B cell (primary cell): ENCODE measurements around the gene ZRANB3. TPM values are rescaled to one million over a fixed set of nuclear protein-coding genes. Genes with fewer than 3 reads are reported as not detected.

Source experiments
- ATAC-seq: fragments of 200-7000 bp; cut with Tn5 transposase; one replicate; pipeline ENCODE4 v1.10.0; 2021; ENCODE audit warnings: low read depth, mild to moderate bottlenecking, moderate number of reproducible peaks, moderate library complexity
- CTCF ChIA-PET: fragments of 350-600 bp; sonication (Branson Sonifier 250); formaldehyde crosslinking; loops from one replicate; lab custom pipeline; 2021; ENCODE audit warnings: antibody characterized with exemption, inconsistent platforms; lab: Charles Lee
- POLR2A ChIA-PET: fragments of 350-600 bp; sonication (Branson Sonifier 250); formaldehyde crosslinking; loops from one replicate; lab custom pipeline; 2021; ENCODE audit warnings: antibody characterized with exemption; lab: Charles Lee
- DNase-seq: peaks from one replicate; pipeline ENCODE4 v3.0.0; 2013
- H2AFZ ChIP-seq: 2 replicates; pipeline ENCODE4 v1.6.1; 2012; ENCODE audit warnings: mild to moderate bottlenecking, low read depth, low read length; ENCODE audit not compliant: insufficient read depth, poor library complexity, severe bottlenecking
- H3K27ac ChIP-seq, 2 donors: 1 replicate in 1 of 2; 2 replicates in 1 of 2; pipeline ENCODE4 v1.5.1; 2012 to 2013; ENCODE audit warnings: low read length in 2 of 2, mild to moderate bottlenecking in 2 of 2, moderate library complexity in 1 of 2
- H3K27me3 ChIP-seq, 4 experiments: fragments of 200-600 bp in 1 of 4; sonication (generic) in 1 of 4; replicated peaks in 1 of 4; 1 replicate in 2 of 4; 2 replicates in 2 of 4; pipeline versions ENCODE4 v1.6.1 to v1.7.0; 2013 to 2016; ENCODE audit warnings: low read length in 3 of 4, mild to moderate bottlenecking in 2 of 4, mixed read lengths in 1 of 4, moderate library complexity in 1 of 4; ENCODE audit not compliant: insufficient read depth in 4 of 4, control insufficient read depth in 3 of 4; ENCODE audit errors: control extremely low read depth in 1 of 4
- H3K36me3 ChIP-seq, 2 experiments: replicated peaks in 1 of 2; 1 replicate in 1 of 2; 2 replicates in 1 of 2; pipeline versions ENCODE4 v1.6.1 to v1.7.1; 2013; ENCODE audit warnings: low read length in 1 of 2; ENCODE audit not compliant: insufficient read depth in 2 of 2, control insufficient read depth in 1 of 2; ENCODE audit errors: control extremely low read depth in 1 of 2, extremely low read depth in 1 of 2
- H3K4me1 ChIP-seq, 2 donors: fragments of 200-600 bp in 1 of 2; sonication (generic) in 1 of 2; 1 replicate in 1 of 2; 2 replicates in 1 of 2; pipeline versions ENCODE4 v1.5.1 to v1.6.1; 2013 to 2017; ENCODE audit warnings: low read length in 2 of 2; ENCODE audit not compliant: control insufficient read depth in 2 of 2, insufficient read depth in 2 of 2
- H3K4me2 ChIP-seq: replicated peaks from 2 replicates; pipeline ENCODE3; 2012; ENCODE audit warnings: mild to moderate bottlenecking, low read depth, low read length; ENCODE audit not compliant: poor library complexity, severe bottlenecking
- H3K4me3 ChIP-seq, 5 experiments: fragments of 200-600 bp in 1 of 5; sonication (generic) in 1 of 5; 1 replicate in 3 of 5; 2 replicates in 2 of 5; pipeline versions ENCODE4 v1.5.1 to v1.7.0; 2011 to 2016; ENCODE audit warnings: low read length in 4 of 5, mild to moderate bottlenecking in 4 of 5, low read depth in 2 of 5, control low read depth in 1 of 5, moderate library complexity in 1 of 5; ENCODE audit not compliant: insufficient read depth in 1 of 5; ENCODE audit errors: control extremely low read depth in 1 of 5, extremely low read depth in 1 of 5
- H3K79me2 ChIP-seq: fragments of 200-600 bp; sonication (generic); one replicate; pipeline ENCODE4 v1.6.0; 2016; ENCODE audit warnings: low read length; ENCODE audit not compliant: control insufficient read depth, insufficient read depth
- H3K9ac ChIP-seq: fragments of 200-600 bp; sonication (generic); 2 replicates; pipeline ENCODE4 v1.6.1; 2017; ENCODE audit warnings: mild to moderate bottlenecking, low read length, moderate library complexity
- H3K9me3 ChIP-seq, 3 donors: one replicate each; pipeline versions ENCODE4 v1.6.1 to v1.7.1; 2013; ENCODE audit warnings: low read length in 2 of 3; ENCODE audit not compliant: control insufficient read depth in 2 of 3, insufficient read depth in 1 of 3; ENCODE audit errors: control extremely low read depth in 1 of 3
- H4K20me1 ChIP-seq: 2 replicates; pipeline ENCODE4 v1.6.0; 2012; ENCODE audit warnings: mild to moderate bottlenecking, low read length; ENCODE audit not compliant: insufficient read depth, control insufficient read depth, poor library complexity, severe bottlenecking
- H3K27ac Mint-ChIP-seq: one replicate; pipeline ENCODE4 v1.8.0; 2021; ENCODE audit warnings: mixed read lengths
- H3K27me3 Mint-ChIP-seq: one replicate; pipeline ENCODE4 v1.8.0; 2021; ENCODE audit warnings: mixed read lengths
- H3K4me1 Mint-ChIP-seq: one replicate; pipeline ENCODE4 v1.8.0; 2021; ENCODE audit warnings: mixed read lengths
- H3K4me3 Mint-ChIP-seq: one replicate; pipeline ENCODE4 v1.8.0; 2021; ENCODE audit warnings: mixed read lengths
- H3K9me3 Mint-ChIP-seq: one replicate; pipeline ENCODE4 v1.8.0; 2022; ENCODE audit warnings: mixed read lengths; ENCODE audit not compliant: insufficient read depth
- EZH2 ChIP-seq: IDR thresholded peaks from 2 replicates; pipeline ENCODE4 v1.6.1; 2012; ENCODE audit warnings: borderline replicate concordance, low read depth, mild to moderate bottlenecking, moderate library complexity, low read length; ENCODE audit not compliant: insufficient read depth, poor library complexity, severe bottlenecking
- WGBS: methylation state at CpG from one replicate; pipeline ENCODE4 v1.1.5; 2013; ENCODE audit warnings: missing lambda C conversion rate; ENCODE audit not compliant: insufficient coverage; 5-methylcytosine and 5-hydroxymethylcytosine counted together
- intact Hi-C: fragments of 100-400 bp; cut with micrococcal nuclease; formaldehyde crosslinking; loops from one replicate; pipeline ENCODE4 v1.10.0; 2022
- polyA plus RNA-seq: library from polyadenylated mRNA; depleted of rRNA; stranded (reverse); fragments of >200 nt; gene quantifications from 2 replicates; pipeline ENCODE4 v1.2.3, GENCODE V29; 2012
- total RNA-seq, 2 donors: library from RNA; stranded (reverse); fragments of 120-200 nt in 1 of 2; gene quantifications; 1 replicate in 1 of 2; 2 replicates in 1 of 2; pipeline versions ENCODE4 v1.2.3 to v1.2.4, GENCODE V29; 2013 to 2022
- TF ChIP-seq, protein P1 (sequence below): fragments of 200-600 bp; IDR thresholded peaks from one replicate; pipeline ENCODE4 v1.8.0; 2022; ENCODE audit warnings: antibody characterized with exemption, mild to moderate bottlenecking

ZRANB3 gene
- total and polyA plus RNA-seq, 2 donors (not counting 1 experiment from before 2014, with no cell fraction given) = 2.4 to 9.8 TPM

DNA sequence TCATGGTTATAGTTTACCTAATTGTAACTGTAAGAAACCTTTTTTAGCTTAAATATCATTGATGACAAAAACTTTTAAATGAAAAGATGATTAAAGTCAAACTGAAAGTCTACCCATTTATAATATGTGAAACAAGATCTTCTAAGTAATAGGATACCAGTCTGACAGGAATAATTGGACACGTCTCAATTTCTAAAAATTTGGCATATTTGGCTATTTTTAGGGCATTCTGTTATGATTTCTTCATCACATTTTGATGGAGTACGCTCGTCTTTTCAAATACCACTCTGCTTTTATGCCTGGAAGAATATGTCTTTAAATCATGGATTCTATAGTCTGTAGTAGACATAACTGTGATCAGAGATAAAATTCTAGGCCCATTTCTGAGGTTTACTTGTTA lies 1.6 kb upstream of the ZRANB3 start:
- H3K4me1 ChIP-seq = peaks cover 13 to 14% of the 10 kb centered on the region in 2 donors
- H3K79me2 ChIP-seq = peaks cover 45% of the 10 kb centered on the region
- no peak overlapping the region for H2AFZ ChIP-seq
- ChIA-PET CTCF (no interaction called here), POLR2A (no interaction called here)
- TF ChIP-seq EZH2 = no peak
- TF ChIP-seq, protein P1, sequence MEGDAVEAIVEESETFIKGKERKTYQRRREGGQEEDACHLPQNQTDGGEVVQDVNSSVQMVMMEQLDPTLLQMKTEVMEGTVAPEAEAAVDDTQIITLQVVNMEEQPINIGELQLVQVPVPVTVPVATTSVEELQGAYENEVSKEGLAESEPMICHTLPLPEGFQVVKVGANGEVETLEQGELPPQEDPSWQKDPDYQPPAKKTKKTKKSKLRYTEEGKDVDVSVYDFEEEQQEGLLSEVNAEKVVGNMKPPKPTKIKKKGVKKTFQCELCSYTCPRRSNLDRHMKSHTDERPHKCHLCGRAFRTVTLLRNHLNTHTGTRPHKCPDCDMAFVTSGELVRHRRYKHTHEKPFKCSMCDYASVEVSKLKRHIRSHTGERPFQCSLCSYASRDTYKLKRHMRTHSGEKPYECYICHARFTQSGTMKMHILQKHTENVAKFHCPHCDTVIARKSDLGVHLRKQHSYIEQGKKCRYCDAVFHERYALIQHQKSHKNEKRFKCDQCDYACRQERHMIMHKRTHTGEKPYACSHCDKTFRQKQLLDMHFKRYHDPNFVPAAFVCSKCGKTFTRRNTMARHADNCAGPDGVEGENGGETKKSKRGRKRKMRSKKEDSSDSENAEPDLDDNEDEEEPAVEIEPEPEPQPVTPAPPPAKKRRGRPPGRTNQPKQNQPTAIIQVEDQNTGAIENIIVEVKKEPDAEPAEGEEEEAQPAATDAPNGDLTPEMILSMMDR = no peak
- no peaks in the 10 kb centered on the region for H3K9me3 Mint-ChIP-seq
- intact Hi-C loops = loop anchor here (10.0 kb wide), 1 partner anchor 602 kb away; no protein-coding TSS in a partner anchor
- H3K4me1 Mint-ChIP-seq = peaks cover 12% of the 10 kb centered on the region
- H3K27ac ChIP-seq = no peak overlapping the region
- no peaks in the 10 kb centered on the region for H3K9me3 ChIP-seq
- no peaks in the 10 kb centered on the region for H3K27me3 Mint-ChIP-seq
- no peak overlapping the region for H3K4me3 ChIP-seq
- WGBS = no CpG with 5 or more reads among the region's 3 CpGs
- H3K4me3 Mint-ChIP-seq = peak overlapping the region; percentile 47
- H3K27me3 ChIP-seq = no peaks in the 10 kb centered on the region
- H3K27ac Mint-ChIP-seq = no peak overlapping the region
- ATAC-seq (no peak), DNase-seq (no peak)
- H4K20me1 ChIP-seq = no peaks in the 10 kb centered on the region
- H3K36me3 ChIP-seq = no peaks in the 10 kb centered on the region
- H3K4me2 ChIP-seq = peak overlapping the region; percentile 14
- H3K9ac ChIP-seq = no peak overlapping the region

DNA sequence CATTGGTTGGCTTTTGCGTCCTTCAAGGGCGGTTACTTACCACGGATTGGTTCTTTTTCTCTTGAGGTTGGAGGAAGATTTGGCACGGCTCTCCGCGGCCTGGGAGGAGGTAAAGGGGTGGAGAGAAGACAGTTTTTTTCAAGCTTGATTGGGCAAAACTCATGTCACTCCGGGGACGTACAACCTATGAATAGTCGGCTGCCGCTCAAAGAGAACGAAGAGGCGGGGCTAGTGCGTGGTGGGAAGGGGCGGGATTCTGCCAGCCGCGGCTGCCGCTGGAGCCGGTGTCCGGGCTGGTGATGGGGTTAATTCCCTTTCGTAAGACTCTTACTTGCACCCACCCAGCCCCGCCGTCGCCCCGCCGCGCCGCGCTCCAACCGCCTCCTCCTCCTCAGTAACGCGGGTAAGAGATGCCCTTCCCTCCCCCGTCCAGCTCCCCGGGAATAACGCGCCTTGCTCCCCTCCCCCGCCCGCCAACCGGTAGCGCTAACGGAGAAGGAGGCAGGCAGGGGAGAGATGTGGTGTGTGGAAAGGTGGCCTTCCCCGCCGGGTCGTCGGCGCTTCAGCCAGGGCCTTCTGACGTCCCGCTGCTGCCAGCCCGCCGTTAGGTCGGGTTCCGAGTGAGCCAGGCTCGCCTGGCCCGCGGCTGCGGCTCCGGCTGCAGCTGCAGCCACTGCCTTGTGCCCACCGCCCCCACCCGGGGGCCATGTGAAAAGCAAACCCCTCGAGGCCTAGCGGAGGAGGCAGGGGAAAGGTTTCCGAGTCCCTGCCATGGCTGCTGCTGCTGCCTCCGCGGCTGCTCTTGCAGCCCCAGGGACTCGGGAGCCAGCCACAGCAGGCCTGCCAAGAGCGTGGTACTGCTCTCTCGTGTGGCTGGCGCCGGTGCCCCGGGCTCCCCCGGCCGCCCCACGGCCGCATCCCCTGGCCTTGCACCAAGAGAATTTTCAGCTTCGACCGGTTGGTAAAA lies 496 bp upstream of the ZRANB3 start, which contains the start of gene R3HDM1:
TSS of gene R3HDM1 (plus strand) at position 254 of the 967 bp plus-strand sequence. CDS start 73,362 bp downstream, outside the sequence.
- Histone ChIP-seq H2AFZ (peak within 1 kb of the TSS; percentile 100), H3K9me3 (no peaks in the 10 kb centered on the region), H3K27me3 (no peaks in the 10 kb centered on the region), H3K27ac (peak within 1 kb of the TSS; percentile 86 to 88), H3K4me3 (peak within 1 kb of the TSS; percentile 81 to 100 (median 91)), H3K9ac (peak within 1 kb of the TSS; percentile 82), H3K4me1 (peaks cover 13 to 14% of the 10 kb centered on the region in 2 donors), H3K36me3 (no peaks in the 10 kb centered on the region), H3K79me2 (peaks cover 42% of the 10 kb centered on the region), H3K4me2 (peak within 1 kb of the TSS; percentile 95), H4K20me1 (no peaks in the 10 kb centered on the region)
- DNase-seq (peak; percentile 99), ATAC-seq (peak; percentile 79)
- Mint-ChIP-seq H3K27me3 (no peaks in the 10 kb centered on the region), H3K9me3 (no peaks in the 10 kb centered on the region), H3K4me3 (no peak within 1 kb of the TSS), H3K4me1 (peaks cover 12% of the 10 kb centered on the region), H3K27ac (peak within 1 kb of the TSS; percentile 81)
- WGBS = under 1% methylated on average over 48 of the region's 75 CpGs
- POLR2A ChIA-PET = interaction anchor here (0.8 to 1.3 kb wide), 3 partner anchors 479 to 613 kb away, joined by 3 to 8 read pairs (median 3); partner anchors contain the start of genes CCNT2 and RAB3GAP1
- TF ChIP-seq EZH2 = no peak
- TF ChIP-seq, protein P1 = peak; percentile 21
- CTCF ChIA-PET = interaction anchor here (0.6 kb wide), 1 partner anchor 38 kb away, joined by 3 read pairs; no protein-coding TSS in a partner anchor
- intact Hi-C loops = loop anchor here (1.0 to 10.0 kb wide), 3 partner anchors 344 to 603 kb away; no protein-coding TSS in a partner anchor
